RWPE1 (cell line): ENCODE measurements around the gene CPAMD8.

Experiments
- CTCF ChIA-PET: fragments of 350-600 bp; sonication (Branson Sonifier 250); formaldehyde crosslinking; extraction: SDS; loops from one replicate; lab custom pipeline; 2021; lab: Yijun Ruan, JAX
- POLR2A ChIA-PET: fragments of 400-600 bp; formaldehyde crosslinking; extraction: SDS; loops from one replicate; lab custom pipeline; 2020; ENCODE audit warnings: antibody characterized with exemption; ENCODE audit not compliant: low non-redundant PET; lab: Yijun Ruan, JAX
- DNase-seq: peaks from one replicate; pipeline ENCODE4 v3.0.0; 2012; ENCODE audit warnings: low spot score
- H3K27ac ChIP-seq: fragments of 450-650 bp; 2 replicates; pipeline ENCODE4 v1.5.1; 2017
- TF ChIP-seq, protein P1 (sequence below): fragments of 450-650 bp; conservative IDR thresholded peaks from 2 replicates; pipeline ENCODE4 v1.5.1; 2017; ENCODE audit warnings: low read depth, mild to moderate bottlenecking

The CPAMD8 gene

GRCh38 chr19:17011485-17011884, 15.1 kb downstream of the CPAMD8 start:
- no peak for DNase-seq
- CTCF ChIA-PET, result interaction anchor here (0.7 kb wide), 1 partner anchor 142 kb away, joined by 4 read pairs; no protein-coding TSS in a partner anchor
- TF ChIP-seq, protein P1, sequence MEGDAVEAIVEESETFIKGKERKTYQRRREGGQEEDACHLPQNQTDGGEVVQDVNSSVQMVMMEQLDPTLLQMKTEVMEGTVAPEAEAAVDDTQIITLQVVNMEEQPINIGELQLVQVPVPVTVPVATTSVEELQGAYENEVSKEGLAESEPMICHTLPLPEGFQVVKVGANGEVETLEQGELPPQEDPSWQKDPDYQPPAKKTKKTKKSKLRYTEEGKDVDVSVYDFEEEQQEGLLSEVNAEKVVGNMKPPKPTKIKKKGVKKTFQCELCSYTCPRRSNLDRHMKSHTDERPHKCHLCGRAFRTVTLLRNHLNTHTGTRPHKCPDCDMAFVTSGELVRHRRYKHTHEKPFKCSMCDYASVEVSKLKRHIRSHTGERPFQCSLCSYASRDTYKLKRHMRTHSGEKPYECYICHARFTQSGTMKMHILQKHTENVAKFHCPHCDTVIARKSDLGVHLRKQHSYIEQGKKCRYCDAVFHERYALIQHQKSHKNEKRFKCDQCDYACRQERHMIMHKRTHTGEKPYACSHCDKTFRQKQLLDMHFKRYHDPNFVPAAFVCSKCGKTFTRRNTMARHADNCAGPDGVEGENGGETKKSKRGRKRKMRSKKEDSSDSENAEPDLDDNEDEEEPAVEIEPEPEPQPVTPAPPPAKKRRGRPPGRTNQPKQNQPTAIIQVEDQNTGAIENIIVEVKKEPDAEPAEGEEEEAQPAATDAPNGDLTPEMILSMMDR, result no peak
- no peak overlapping the region for H3K27ac ChIP-seq
- POLR2A ChIA-PET, result no interaction called here

- ChIA-PET CTCF (interaction anchor here (0.6 kb wide), 1 partner anchor 13 kb away, joined by 6 read pairs; no protein-coding TSS in a partner anchor), POLR2A (no interaction called here)
These were observed 20.0 kb downstream of the CPAMD8 start for GRCh38 chr19:17006579-17006978.

DNA sequence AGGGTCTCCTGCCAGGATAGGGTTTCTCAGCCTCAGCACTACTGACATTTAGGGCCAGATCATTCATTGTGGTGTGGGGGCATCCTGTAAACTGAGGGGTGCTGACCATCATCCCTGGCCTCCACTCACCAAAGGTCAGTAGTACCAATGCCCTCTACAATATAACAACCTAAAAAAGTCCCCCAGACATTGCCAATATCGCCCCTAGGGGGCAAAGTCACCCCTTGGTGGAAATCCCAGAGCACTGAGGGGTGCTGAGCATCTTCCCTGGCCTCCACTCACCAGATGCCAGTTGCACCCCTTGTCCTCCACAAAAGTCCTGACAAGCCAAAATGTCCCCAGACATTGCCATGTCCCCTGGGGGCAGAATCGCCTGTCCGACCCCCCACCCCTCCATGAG, 21.6 kb downstream of the CPAMD8 start:
- TF ChIP-seq, protein P1, result no peak
- no peak overlapping the region for H3K27ac ChIP-seq
- ChIA-PET POLR2A (no interaction called here), CTCF (no interaction called here)
- DNase-seq, result no peak

More at GRCh38 chr19:17006579-17006978, 20.0 kb downstream of the CPAMD8 start:
- TF ChIP-seq, protein P1, result no peak
- DNase-seq, result no peak
- H3K27ac ChIP-seq, result no peak overlapping the region

DNA sequence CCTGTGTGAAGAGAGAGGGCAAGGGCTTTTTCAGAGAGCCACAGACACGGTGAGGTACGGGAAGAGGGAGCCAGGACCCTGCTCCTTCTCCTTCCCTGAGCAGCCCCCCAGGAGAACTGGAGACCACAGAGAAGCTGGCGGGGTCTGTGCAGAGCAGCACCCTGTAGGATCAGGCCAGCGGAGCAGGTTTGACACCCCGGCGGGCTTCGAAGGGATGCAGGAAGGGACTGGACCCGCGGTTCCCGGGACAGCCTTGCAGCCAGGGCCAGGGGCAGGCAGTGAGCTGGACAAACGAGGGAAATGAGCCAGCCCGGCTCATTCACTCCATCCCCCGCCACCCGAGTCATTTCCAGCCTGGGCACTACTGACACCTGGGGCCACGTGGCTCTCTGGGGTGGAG, 22.2 kb downstream of the CPAMD8 start:
- CTCF ChIA-PET, result no interaction called here
- POLR2A ChIA-PET, result no interaction called here
- no peak for DNase-seq
- no peak overlapping the region for H3K27ac ChIP-seq
- TF ChIP-seq, protein P1, result no peak

DNA sequence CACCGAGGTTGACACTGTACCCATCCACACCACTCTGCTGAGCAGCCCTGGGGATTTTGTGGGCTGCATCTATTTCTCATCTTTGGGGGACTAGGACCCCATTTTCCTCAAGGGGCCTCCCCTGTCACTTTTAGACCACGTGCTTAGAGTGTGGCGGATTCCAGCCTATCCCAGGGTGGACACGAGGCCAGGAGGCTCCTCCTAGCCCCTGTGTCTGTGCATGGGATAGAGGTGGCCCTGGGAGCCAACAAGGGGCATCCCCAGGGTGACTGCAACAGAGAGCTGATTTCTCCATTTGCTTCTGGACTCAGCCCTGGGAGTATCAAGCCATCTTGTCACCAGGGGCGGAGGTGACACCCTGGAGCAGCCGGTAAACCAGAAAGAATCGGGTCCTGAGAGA, 24.2 kb downstream of the CPAMD8 start:
- no peak overlapping the region for H3K27ac ChIP-seq
- ChIA-PET POLR2A (no interaction called here), CTCF (interaction anchor here (0.7 kb wide), 1 partner anchor 301 kb away, joined by 3 read pairs; no protein-coding TSS in a partner anchor)

GRCh38 chr19:17001603-17002183, 24.9 kb downstream of the CPAMD8 start:
- no peak for DNase-seq
- ChIA-PET POLR2A (no interaction called here), CTCF (interaction anchor here (0.6 kb wide), 1 partner anchor 200 kb away, joined by 4 read pairs; no protein-coding TSS in a partner anchor)
- H3K27ac ChIP-seq, result no peak overlapping the region
- TF ChIP-seq, protein P1, result no peak

More for the DNA sequence above, 24.2 kb downstream of the CPAMD8 start:
- TF ChIP-seq, protein P1, result no peak
- no peak for DNase-seq
